Ascending aorta (tissue), 2 donors: ENCODE measurements around the gene AGPAT4. TPM values are rescaled to one million over a fixed set of nuclear protein-coding genes. Genes with fewer than 3 reads are reported as not detected.

Source experiments
- DNase-seq, 2 donors: peaks; one replicate each; pipeline ENCODE4 v3.0.0-alpha.2; 2019; ENCODE audit warnings: low spot score in 2 of 2
- H3K27ac ChIP-seq, 2 donors: fragments of 200-600 bp; sonication (generic); one replicate each; pipeline ENCODE4 v1.5.1; 2016 to 2017; ENCODE audit warnings: mild to moderate bottlenecking in 1 of 2
- H3K27me3 ChIP-seq: fragments of 200-600 bp; sonication (generic); one replicate; pipeline ENCODE4 v1.5.1; 2017
- H3K36me3 ChIP-seq, 2 donors: fragments of 200-600 bp; sonication (generic); one replicate each; pipeline ENCODE4 v1.5.1; 2016
- H3K4me1 ChIP-seq, 2 donors: fragments of 200-600 bp; sonication (generic); one replicate each; pipeline ENCODE4 v1.5.1; 2016 to 2017; ENCODE audit warnings: mild to moderate bottlenecking in 1 of 2
- H3K4me3 ChIP-seq, 2 donors: fragments of 200-600 bp; sonication (generic); one replicate each; pipeline ENCODE4 v1.5.1; 2016 to 2017; ENCODE audit warnings: mild to moderate bottlenecking in 1 of 2
- H3K9me3 ChIP-seq, 2 donors: fragments of 200-600 bp; sonication (generic); one replicate each; pipeline ENCODE4 v1.5.1; 2016
- CTCF ChIP-seq, 3 experiments: fragments of 200-600 bp in 2 of 3; fragments of 450-650 bp in 1 of 3; sonication (generic) in 2 of 3; IDR thresholded peaks; one replicate each; pipeline ENCODE4 v1.5.1; 2016 to 2019; ENCODE audit warnings: antibody characterized with exemption in 3 of 3, mild to moderate bottlenecking in 1 of 3, moderate library complexity in 1 of 3
- intact Hi-C: fragments of 100-400 bp; cut with DNase I; formaldehyde crosslinking; loops from one replicate; pipeline ENCODE4 v1.15.1; 2023
- total RNA-seq: library from RNA; depleted of rRNA; stranded (reverse); fragments of >200 nt; gene quantifications from one replicate; pipeline ENCODE4 v1.1.0, GENCODE V29; 2016

Gene AGPAT4
- total RNA-seq, 1 donor from 2014 or later, result 6.8 TPM

GRCh38 chr6:161141173-161141572 is 132.7 kb downstream of the AGPAT4 start:
- no peak for DNase-seq
- TF ChIP-seq CTCF (IDR thresholded peaks at IDR 0.05), result no peak
- peaks cover 3 to 17% of the 10 kb centered on the region in 2 donors for H3K36me3 ChIP-seq

GRCh38 chr6:161140554-161140875 is 133.3 kb downstream of the AGPAT4 start:
- Histone ChIP-seq H3K9me3 (no peaks in the 10 kb centered on the region), H3K27me3 (no peaks in the 10 kb centered on the region), H3K4me3 (no peak overlapping the region), H3K4me1 (no peaks in the 10 kb centered on the region), H3K27ac (no peak overlapping the region), H3K36me3 (peaks cover 6 to 23% of the 10 kb centered on the region in 2 donors)
- intact Hi-C loops, result loop anchor here (5.0 kb wide), 1 partner anchor 232 kb away; no protein-coding TSS in a partner anchor
- no peak for TF ChIP-seq CTCF (IDR thresholded peaks at IDR 0.05)
- no peak for DNase-seq

More at GRCh38 chr6:161141173-161141572, 132.7 kb downstream of the AGPAT4 start:
- intact Hi-C loops, result loop anchor here (5.0 kb wide), 1 partner anchor 231 kb away; no protein-coding TSS in a partner anchor
- Histone ChIP-seq H3K9me3 (no peaks in the 10 kb centered on the region), H3K27ac (no peak overlapping the region), H3K27me3 (no peaks in the 10 kb centered on the region), H3K4me1 (no peaks in the 10 kb centered on the region), H3K4me3 (no peak overlapping the region)

GRCh38 chr6:161139766-161140553 is 133.9 kb downstream of the AGPAT4 start:
- intact Hi-C loops, result loop anchor here (5.0 kb wide), 1 partner anchor 232 kb away; no protein-coding TSS in a partner anchor
- H3K27ac ChIP-seq, result no peak overlapping the region
- no peaks in the 10 kb centered on the region for H3K27me3 ChIP-seq
- no peaks in the 10 kb centered on the region for H3K9me3 ChIP-seq
- peaks cover 6 to 23% of the 10 kb centered on the region in 2 donors for H3K36me3 ChIP-seq
- H3K4me3 ChIP-seq, result no peak overlapping the region
- TF ChIP-seq CTCF (IDR thresholded peaks at IDR 0.05), result peak in 1 of 3 experiments; percentile 30
- H3K4me1 ChIP-seq, result no peaks in the 10 kb centered on the region
- peak in 1 of 2 donors; percentile 74 for DNase-seq

GRCh38 chr6:161139304-161139765 is 134.5 kb downstream of the AGPAT4 start:
- Histone ChIP-seq H3K9me3 (no peaks in the 10 kb centered on the region), H3K27me3 (no peaks in the 10 kb centered on the region), H3K27ac (no peak overlapping the region), H3K36me3 (peaks cover 6 to 23% of the 10 kb centered on the region in 2 donors), H3K4me1 (no peaks in the 10 kb centered on the region), H3K4me3 (no peak overlapping the region)
- intact Hi-C loops, result no loop called here
- no peak for TF ChIP-seq CTCF (IDR thresholded peaks at IDR 0.05)
- no peak for DNase-seq

- no peaks in the 10 kb centered on the region for H3K4me1 ChIP-seq
- H3K9me3 ChIP-seq, result no peaks in the 10 kb centered on the region
- DNase-seq, result no peak
- no peaks in the 10 kb centered on the region for H3K27me3 ChIP-seq
- peaks cover 6 to 23% of the 10 kb centered on the region in 2 donors for H3K36me3 ChIP-seq
- H3K27ac ChIP-seq, result no peak overlapping the region
- no peak overlapping the region for H3K4me3 ChIP-seq
- no peak for TF ChIP-seq CTCF (IDR thresholded peaks at IDR 0.05)
- intact Hi-C loops, result no loop called here
Measured at GRCh38 chr6:161138543-161139303, 135.1 kb downstream of the AGPAT4 start.
